GM19240 (cell line): ENCODE measurements around the gene PAQR5.
A peak's percentile ranks its signal among the peaks of the same experiment; 100 is the strongest.

Experiments used
- DNase-seq: peaks from one replicate; pipeline ENCODE4 v3.0.0; 2011; ENCODE audit warnings: low spot score; ENCODE audit not compliant: insufficient read length

PAQR5 gene

GRCh38 chr15:69390575-69390974 is 91.9 kb downstream of the PAQR5 start:
- DNase-seq = no peak

GRCh38 chr15:69391046-69391757 is 92.5 kb downstream of the PAQR5 start:
- DNase-seq = no peak

- DNase-seq = no peak
These were observed 93.6 kb downstream of the PAQR5 start for GRCh38 chr15:69392352-69392751.

DNA sequence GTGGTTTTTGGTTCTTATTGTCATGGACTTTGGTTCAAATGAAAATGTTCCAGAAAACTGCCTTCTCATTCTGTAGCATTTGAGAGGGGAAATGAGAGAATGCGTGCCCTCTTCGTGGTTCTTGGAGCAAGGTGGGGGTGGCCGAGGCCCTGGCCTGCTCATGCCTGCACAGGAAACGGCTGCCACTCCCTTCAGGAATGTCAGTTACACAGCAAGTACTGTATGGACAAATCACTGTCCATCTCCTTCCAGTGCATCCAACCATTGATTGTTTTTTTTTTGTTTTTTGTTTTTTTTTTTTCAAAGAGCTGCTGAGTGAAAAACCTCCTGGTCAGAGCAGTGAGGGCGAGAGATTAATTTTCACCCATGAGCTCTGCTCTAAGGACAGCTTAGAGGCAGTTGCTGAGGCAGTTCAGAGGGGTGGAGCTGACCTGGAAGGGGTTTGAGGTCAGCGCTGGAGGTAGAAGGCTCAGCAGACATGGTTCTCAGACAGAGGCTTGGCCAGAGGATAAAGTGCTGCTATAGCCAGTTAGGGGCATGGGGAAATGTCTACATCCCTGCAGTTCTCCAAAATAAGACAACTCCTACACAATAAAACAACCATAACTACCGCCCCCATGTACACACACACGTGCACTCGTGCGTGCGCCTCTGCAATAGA is 95.2 kb downstream of the PAQR5 start:
- DNase-seq = no peak

DNA sequence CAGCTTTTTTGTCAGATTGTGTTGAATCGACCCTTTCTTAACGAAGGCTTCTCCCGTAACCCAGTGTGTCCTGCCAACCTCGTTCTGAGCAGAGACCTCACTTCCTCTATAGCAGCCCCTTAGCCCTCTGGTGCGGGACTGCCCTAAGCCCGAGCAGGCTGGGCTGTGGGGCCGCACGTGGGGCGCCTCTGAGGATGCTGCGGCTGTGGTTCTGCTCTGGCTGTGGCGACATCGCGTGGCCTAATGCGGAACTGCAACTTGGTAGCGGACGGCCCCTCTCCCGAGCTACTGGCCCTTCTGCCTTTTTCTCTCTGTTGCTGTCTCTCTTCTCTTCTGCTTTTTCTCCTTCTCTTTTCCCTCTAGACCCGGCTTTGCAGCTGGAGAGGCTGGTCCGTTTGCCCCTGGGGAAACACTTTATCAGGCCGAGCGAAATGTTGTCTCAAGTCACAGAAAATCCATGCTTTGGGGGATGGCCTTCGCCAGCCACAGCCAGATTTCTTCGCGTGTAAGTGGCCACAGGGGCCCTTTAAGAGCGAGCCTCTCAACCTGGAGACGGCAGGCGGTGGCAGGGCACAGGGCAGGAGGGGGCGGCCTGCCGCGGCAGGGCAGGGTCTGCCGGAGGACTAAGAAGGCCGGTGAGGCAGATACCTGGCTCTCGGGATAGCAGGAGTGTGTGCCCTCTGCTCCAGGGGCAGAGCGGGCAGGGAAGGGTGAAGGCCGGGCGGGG is 96.0 kb downstream of the PAQR5 start:
- peak; percentile 77 for DNase-seq

GRCh38 chr15:69395460-69395859 is 96.7 kb downstream of the PAQR5 start:
- DNase-seq = no peak

DNA sequence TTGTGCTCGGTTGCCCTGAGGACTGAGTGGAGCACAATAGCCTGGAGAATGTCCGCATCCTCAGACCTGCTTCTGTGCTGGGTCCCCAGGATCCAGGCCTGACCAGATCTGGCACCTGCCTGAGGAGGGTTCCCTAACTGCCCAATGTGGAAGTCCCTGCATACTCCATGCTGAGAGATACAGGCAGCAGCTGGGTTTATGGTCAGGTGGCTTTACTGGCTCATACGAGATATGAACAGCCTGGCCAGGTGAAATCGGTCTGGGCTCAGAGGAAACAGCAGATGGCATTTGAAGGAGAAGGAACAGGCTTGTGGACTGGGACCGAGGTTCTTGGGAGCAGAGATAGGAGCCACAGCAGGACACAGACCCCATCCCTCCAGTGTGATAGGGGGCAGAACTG is 97.3 kb downstream of the PAQR5 start:
- DNase-seq = no peak

DNA sequence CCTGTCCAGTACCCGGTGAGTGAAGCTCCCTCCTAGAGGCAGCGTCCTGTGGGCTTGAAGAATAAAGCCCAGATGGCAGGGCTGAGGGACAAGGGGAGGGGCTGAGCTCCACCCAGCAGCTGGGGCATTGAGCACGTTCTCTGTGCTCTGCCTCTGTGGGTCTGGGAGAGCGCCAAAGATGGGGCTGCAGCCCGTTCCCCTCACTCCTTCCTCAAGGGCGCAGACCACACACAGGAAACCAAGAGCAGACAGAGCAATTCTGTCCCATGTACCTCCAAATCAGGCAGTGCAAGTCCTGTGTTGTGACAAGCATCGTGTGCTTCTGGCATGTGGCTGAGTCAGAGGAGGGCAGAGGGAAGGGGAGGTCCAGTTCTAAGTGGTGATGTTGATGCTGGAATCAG is 99.8 kb downstream of the PAQR5 start:
- no peak for DNase-seq

DNA sequence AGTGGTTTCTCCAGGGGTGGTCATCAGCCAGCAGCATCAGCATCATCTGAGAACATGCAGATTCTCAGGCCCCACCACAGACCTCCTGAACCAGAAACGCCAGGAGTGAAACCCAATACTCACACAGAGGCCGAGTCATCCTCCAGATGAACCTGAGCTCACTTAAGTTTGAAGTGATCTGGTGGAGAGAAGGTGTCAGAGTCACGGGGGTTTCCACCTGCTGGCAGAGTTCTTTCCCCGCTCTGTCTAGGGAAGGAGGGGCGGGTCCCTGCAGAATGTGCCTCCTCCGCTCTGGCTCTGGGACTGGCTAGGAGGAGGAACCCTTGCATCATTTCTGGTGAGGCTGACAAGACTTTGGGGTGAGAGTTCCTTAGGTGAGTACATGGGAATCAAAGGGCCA is 102.1 kb downstream of the PAQR5 start:
- no peak for DNase-seq

DNA sequence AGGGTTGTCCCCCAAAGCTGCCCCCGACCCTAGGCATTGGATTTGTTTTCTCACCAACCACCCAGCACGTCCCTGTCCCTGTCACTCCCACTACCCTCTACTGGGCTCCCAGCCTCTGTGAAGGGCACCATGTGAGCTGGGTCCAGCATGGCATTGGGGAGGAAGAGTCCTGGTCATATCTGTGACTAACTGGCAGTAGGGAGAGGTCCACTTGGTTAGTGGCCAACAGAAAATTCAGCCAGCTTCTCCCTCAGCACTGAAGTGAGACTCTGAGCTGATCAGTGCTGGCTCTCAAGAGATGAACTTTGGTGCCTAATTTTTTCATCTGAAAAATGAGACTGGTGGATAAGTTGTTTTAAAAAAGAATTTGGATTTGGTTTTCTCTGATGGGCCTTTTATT is 104.1 kb downstream of the PAQR5 start:
- DNase-seq = no peak

GRCh38 chr15:69403594-69403993 is 104.9 kb downstream of the PAQR5 start:
- no peak for DNase-seq

GRCh38 chr15:69405110-69405509 is 106.4 kb downstream of the PAQR5 start:
- no peak for DNase-seq

DNA sequence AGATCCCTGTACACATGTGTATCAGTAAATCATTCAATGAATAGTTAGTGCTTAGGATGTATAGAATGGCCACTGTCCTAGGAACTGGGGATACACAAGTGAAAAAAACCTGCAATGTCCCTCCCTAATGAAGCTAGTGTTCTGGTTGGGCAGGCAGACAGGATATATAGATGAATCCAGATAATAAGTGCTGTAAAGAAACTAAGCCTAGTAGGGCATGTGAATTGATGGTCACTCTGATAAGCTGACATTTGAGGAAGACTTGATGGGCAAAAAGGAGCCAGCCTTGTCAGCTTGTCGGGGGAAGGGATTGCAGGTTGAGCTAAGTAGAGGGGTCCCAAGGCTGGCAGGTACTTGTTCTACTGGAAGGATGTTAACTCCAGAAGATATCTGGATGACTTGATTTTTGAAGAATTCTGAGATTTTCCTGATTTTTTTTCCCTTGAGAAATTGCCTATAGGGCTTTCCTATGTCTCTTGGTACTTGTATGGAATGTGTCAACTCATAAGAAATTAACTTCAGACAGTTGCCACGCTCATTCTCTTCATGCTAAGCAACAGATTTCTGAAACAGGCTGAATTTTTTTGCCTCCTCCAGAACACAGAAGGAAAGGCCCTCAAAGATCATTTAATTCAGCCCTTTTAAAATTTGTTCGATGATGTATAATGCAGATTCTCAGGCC is 109.1 kb downstream of the PAQR5 start:
- DNase-seq = no peak

- DNase-seq = no peak
These were observed 110.1 kb downstream of the PAQR5 start for GRCh38 chr15:69408841-69409240.

DNA sequence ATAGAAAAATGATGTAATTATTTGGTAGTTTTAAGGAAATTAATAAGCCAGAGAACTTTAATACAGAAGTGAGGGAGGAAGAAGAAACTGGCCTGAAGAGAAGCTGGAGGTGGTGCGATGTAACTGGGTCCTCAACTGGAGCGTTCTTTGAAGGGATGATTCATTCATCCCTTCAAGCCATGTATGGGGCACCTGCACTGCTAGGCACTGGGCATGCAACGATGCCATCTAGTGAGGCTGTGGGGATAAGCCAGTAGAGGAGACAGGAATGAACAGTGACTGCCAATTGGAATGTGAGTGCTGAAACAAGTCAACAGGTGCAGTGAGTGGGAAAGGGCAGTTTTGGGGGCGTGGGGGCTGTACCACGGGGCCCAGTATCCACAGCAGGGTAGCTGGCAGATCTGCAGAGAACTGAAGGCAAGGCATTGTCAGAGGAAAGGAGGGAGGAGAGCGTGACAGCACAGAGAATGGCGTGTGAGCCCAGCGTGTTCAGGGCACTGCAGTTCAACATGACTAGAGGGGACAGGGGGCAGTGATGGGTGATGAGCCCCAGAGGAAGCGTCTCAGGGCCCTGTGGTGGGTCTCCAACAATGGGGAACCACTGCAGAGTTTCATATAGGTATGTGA is 111.6 kb downstream of the PAQR5 start:
- no peak for DNase-seq

- no peak for DNase-seq
These were observed 113.6 kb downstream of the PAQR5 start for GRCh38 chr15:69412274-69412673.

GRCh38 chr15:69412701-69413100 is 114.0 kb downstream of the PAQR5 start:
- no peak for DNase-seq

- DNase-seq = peak; percentile 95
These were observed 115.3 kb downstream of the PAQR5 start, which contains the start of gene KIF23 for GRCh38 chr15:69413822-69414700. KIF23 (plus strand) TSS chr15:69414349; CDS start chr15:69414466, 117 bp downstream.

- DNase-seq = no peak
These were observed 116.0 kb downstream of the PAQR5 start for GRCh38 chr15:69414701-69415167.

GRCh38 chr15:69415381-69415780 is 116.7 kb downstream of the PAQR5 start:
- no peak for DNase-seq
